PC-9 (cell line): ENCODE results near the gene LILRA2. TPM values are rescaled to one million over a fixed set of nuclear protein-coding genes. Genes with fewer than 3 reads are reported as not detected.

Experiments used
- BruUV-seq: library from RNA; stranded (reverse); fragments of 400-500 nt; replicated peaks from 2 replicates; lab custom pipeline; 2021; lab: Mats Ljungman, UMichigan
- CTCF ChIA-PET: fragments of 300-600 bp; sonication (Branson Sonifier 250); formaldehyde crosslinking; loops from one replicate; lab custom pipeline; 2022; ENCODE audit warnings: antibody characterized with exemption; lab: Charles Lee
- POLR2A ChIA-PET: fragments of 300-600 bp; sonication (Branson Sonifier 250); formaldehyde crosslinking; loops from one replicate; lab custom pipeline; 2022; ENCODE audit warnings: antibody characterized with exemption; ENCODE audit not compliant: unreplicated experiment; lab: Charles Lee
- DNase-seq, 2 experiments: peaks; one replicate each; pipeline versions ENCODE4 v3.0.0 to v3.0.0-alpha.2; 2015 to 2022; ENCODE audit warnings: mixed read lengths in 1 of 2
- H2AFZ ChIP-seq: fragments of 200-600 bp; sonication (generic); 2 replicates; pipeline ENCODE4 v1.8.1; 2017; ENCODE audit warnings: antibody characterized with exemption
- H3F3A ChIP-seq: fragments of 200-600 bp; sonication (generic); 2 replicates; pipeline ENCODE4 v1.8.1; 2017; ENCODE audit warnings: antibody characterized with exemption, mild to moderate bottlenecking, low read depth; ENCODE audit not compliant: insufficient read depth
- H3K27ac ChIP-seq: fragments of 200-600 bp; sonication (generic); 2 replicates; pipeline ENCODE4 v1.6.1; 2016; ENCODE audit warnings: mixed run types
- H3K27me3 ChIP-seq: fragments of 200-600 bp; sonication (generic); 2 replicates; pipeline ENCODE4 v1.6.1; 2016; ENCODE audit warnings: low read depth, mixed run types; ENCODE audit not compliant: insufficient read depth
- H3K36me3 ChIP-seq: fragments of 200-600 bp; sonication (generic); 2 replicates; pipeline ENCODE4 v1.6.1; 2016; ENCODE audit warnings: low read depth, mixed run types
- H3K4me1 ChIP-seq: fragments of 200-600 bp; sonication (generic); replicated peaks from 2 replicates; pipeline ENCODE4 v1.6.1; 2016; ENCODE audit warnings: mixed run types; ENCODE audit not compliant: insufficient read depth
- H3K4me2 ChIP-seq: fragments of 200-600 bp; sonication (generic); 2 replicates; pipeline ENCODE4 v1.6.1; 2017; ENCODE audit warnings: mixed run types
- H3K4me3 ChIP-seq: fragments of 200-600 bp; sonication (generic); 2 replicates; pipeline ENCODE4 v1.6.1; 2016; ENCODE audit warnings: mixed run types
- H3K79me2 ChIP-seq: fragments of 200-600 bp; sonication (generic); 2 replicates; pipeline ENCODE4 v1.6.1; 2017; ENCODE audit warnings: low read depth, mixed run types
- H3K9me2 ChIP-seq: fragments of 200-600 bp; sonication (generic); 2 replicates; pipeline ENCODE4 v1.8.1; 2017; ENCODE audit warnings: mild to moderate bottlenecking; ENCODE audit not compliant: insufficient read depth
- H3K9me3 ChIP-seq: fragments of 200-600 bp; sonication (generic); 2 replicates; pipeline ENCODE4 v1.8.1; 2016; ENCODE audit warnings: low read depth; ENCODE audit not compliant: insufficient read depth
- H4K20me1 ChIP-seq: fragments of 200-600 bp; sonication (generic); 2 replicates; pipeline ENCODE4 v1.8.1; 2017; ENCODE audit not compliant: insufficient read depth
- CTCF ChIP-seq: fragments of 200-600 bp; sonication (generic); conservative IDR thresholded peaks from 2 replicates; pipeline ENCODE4 v1.6.1; 2017; ENCODE audit warnings: mixed run types, antibody characterized with exemption, mild to moderate bottlenecking, moderate library complexity
- EZH2 ChIP-seq: fragments of 200-600 bp; sonication (generic); IDR thresholded peaks from 2 replicates; pipeline ENCODE4 v1.8.0; 2017; ENCODE audit warnings: antibody characterized with exemption, low read depth
- intact Hi-C: fragments of 100-400 bp; cut with micrococcal nuclease; formaldehyde crosslinking; loops from one replicate; pipeline ENCODE4 v1.10.0; 2022; ENCODE audit not compliant: unreplicated experiment
- total RNA-seq: library from RNA; stranded (reverse); gene quantifications from 2 replicates; pipeline ENCODE4 v1.2.3, GENCODE V29; 2021

The LILRA2 gene
- total RNA-seq, 1 experiment from 2014 or later, result not detected

GRCh38 chr19:54554006-54554405 lies 19.6 kb upstream of the LILRA2 start:
- H3K36me3 ChIP-seq, result no peaks in the 10 kb centered on the region
- H3K27ac ChIP-seq, result no peak overlapping the region
- no TSS peak for BruUV-seq
- H3K4me1 ChIP-seq, result no peaks in the 10 kb centered on the region
- H2AFZ ChIP-seq, result no peak overlapping the region
- TF ChIP-seq EZH2 (no peak), CTCF (no peak)
- H3K4me3 ChIP-seq, result no peak overlapping the region
- intact Hi-C loops, result no loop called here
- H3K79me2 ChIP-seq, result no peaks in the 10 kb centered on the region
- H3K9me3 ChIP-seq, result no peaks in the 10 kb centered on the region
- ChIA-PET POLR2A (no interaction called here), CTCF (no interaction called here)
- H4K20me1 ChIP-seq, result no peaks in the 10 kb centered on the region
- no peak overlapping the region for H3K4me2 ChIP-seq
- no peak for DNase-seq
- peaks cover 92% of the 10 kb centered on the region for H3K27me3 ChIP-seq
- H3F3A ChIP-seq, result no peaks in the 10 kb centered on the region
- no peaks in the 10 kb centered on the region for H3K9me2 ChIP-seq

- ChIA-PET POLR2A (no interaction called here), CTCF (no interaction called here)
- H3F3A ChIP-seq, result no peaks in the 10 kb centered on the region
- intact Hi-C loops, result no loop called here
- TF ChIP-seq EZH2 (no peak), CTCF (no peak)
- H3K27ac ChIP-seq, result no peak overlapping the region
- H3K4me1 ChIP-seq, result no peaks in the 10 kb centered on the region
- no peak overlapping the region for H3K4me2 ChIP-seq
- H3K4me3 ChIP-seq, result no peak overlapping the region
- H3K27me3 ChIP-seq, result peaks cover 87% of the 10 kb centered on the region
- no peak overlapping the region for H2AFZ ChIP-seq
- H3K36me3 ChIP-seq, result no peaks in the 10 kb centered on the region
- no TSS peak for BruUV-seq
- no peaks in the 10 kb centered on the region for H3K9me3 ChIP-seq
- H4K20me1 ChIP-seq, result no peaks in the 10 kb centered on the region
- DNase-seq, result no peak
- no peaks in the 10 kb centered on the region for H3K9me2 ChIP-seq
- H3K79me2 ChIP-seq, result no peaks in the 10 kb centered on the region
These were observed 18.7 kb upstream of the LILRA2 start for GRCh38 chr19:54554896-54555295.

- Histone ChIP-seq H3K4me1 (no peaks in the 10 kb centered on the region), H3K27ac (no peak overlapping the region), H3K4me3 (no peak overlapping the region), H3K9me2 (no peaks in the 10 kb centered on the region), H3K27me3 (peaks cover 77% of the 10 kb centered on the region), H3K79me2 (no peaks in the 10 kb centered on the region), H2AFZ (no peak overlapping the region), H4K20me1 (no peaks in the 10 kb centered on the region), H3K4me2 (no peak overlapping the region), H3K9me3 (no peaks in the 10 kb centered on the region), H3F3A (no peaks in the 10 kb centered on the region), H3K36me3 (no peaks in the 10 kb centered on the region)
- TF ChIP-seq CTCF (no peak), EZH2 (no peak)
- ChIA-PET CTCF (no interaction called here), POLR2A (no interaction called here)
- no TSS peak for BruUV-seq
- no peak for DNase-seq
- intact Hi-C loops, result no loop called here
These were observed 17.4 kb upstream of the LILRA2 start for GRCh38 chr19:54556194-54556593.
